Left lung (tissue), 10 donors: ENCODE results near the gene WRAP73. TPM values are rescaled to one million over a fixed set of nuclear protein-coding genes. Genes with fewer than 3 reads are reported as not detected.

Source experiments
- ATAC-seq: fragments of 200-7000 bp; cut with Tn5 transposase; one replicate; pipeline ENCODE4 v1.9.1; 2020; ENCODE audit warnings: moderate library complexity
- DNase-seq, 4 donors: peaks; one replicate each; pipeline ENCODE4 v3.0.0-alpha.2; 2013 to 2020
- H3K27ac ChIP-seq, 2 donors: fragments of 200-600 bp; sonication (generic) in 1 of 2; one replicate each; pipeline versions ENCODE4 v1.5.0 to v1.8.0; 2020 to 2021
- H3K27me3 ChIP-seq, 2 donors: fragments of 200-600 bp; sonication (generic) in 1 of 2; one replicate each; pipeline versions ENCODE4 v1.5.0 to v1.8.0; 2020 to 2021
- H3K36me3 ChIP-seq, 2 donors: fragments of 200-600 bp; sonication (generic) in 1 of 2; one replicate each; pipeline versions ENCODE4 v1.5.0 to v1.8.0; 2020 to 2021
- H3K4me1 ChIP-seq, 2 donors: fragments of 200-600 bp; one replicate each; pipeline ENCODE4 v1.8.0; 2021
- H3K4me3 ChIP-seq, 2 donors: fragments of 200-600 bp; sonication (generic) in 1 of 2; one replicate each; pipeline versions ENCODE4 v1.5.0 to v1.8.0; 2020 to 2021; ENCODE audit warnings: mild to moderate bottlenecking in 1 of 2
- H3K9me3 ChIP-seq, 2 donors: fragments of 200-600 bp; sonication (generic) in 1 of 2; one replicate each; pipeline versions ENCODE4 v1.5.0 to v1.8.0; 2020 to 2021
- CTCF ChIP-seq, 2 donors: fragments of 200-600 bp; sonication (generic) in 1 of 2; IDR thresholded peaks; one replicate each; pipeline versions ENCODE4 v1.5.0 to v1.8.0; 2021; ENCODE audit warnings: antibody characterized with exemption in 2 of 2
- intact Hi-C, 2 donors: fragments of 100-400 bp; cut with DNase I; formaldehyde crosslinking; loops; one replicate each; pipeline versions ENCODE4 v1.11.2 to v1.14.2; 2022
- polyA plus RNA-seq, 6 donors: library from polyadenylated mRNA; unstranded; fragments of 120-200 nt; gene quantifications; one replicate each; pipeline ENCODE4 v1.2.1, GENCODE V29; 2013; ENCODE audit not compliant: insufficient read length in 6 of 6
- total RNA-seq, 2 donors: library from RNA; stranded (reverse); fragmentation: NEBNext Ultra II Directional; extraction: Animal tissue kit (Norgen Biotek cat#: 25700); gene quantifications; one replicate each; pipeline ENCODE4 v1.2.1, GENCODE V29; 2021
- donor health status: DM: no; HTN: yes; CAD: no.
- donor health status: DM: no; HTN: no; CAD: no.

Gene WRAP73
- total and polyA plus RNA-seq, 8 donors: 14.3 to 23.1 (median 16.0) TPM

DNA sequence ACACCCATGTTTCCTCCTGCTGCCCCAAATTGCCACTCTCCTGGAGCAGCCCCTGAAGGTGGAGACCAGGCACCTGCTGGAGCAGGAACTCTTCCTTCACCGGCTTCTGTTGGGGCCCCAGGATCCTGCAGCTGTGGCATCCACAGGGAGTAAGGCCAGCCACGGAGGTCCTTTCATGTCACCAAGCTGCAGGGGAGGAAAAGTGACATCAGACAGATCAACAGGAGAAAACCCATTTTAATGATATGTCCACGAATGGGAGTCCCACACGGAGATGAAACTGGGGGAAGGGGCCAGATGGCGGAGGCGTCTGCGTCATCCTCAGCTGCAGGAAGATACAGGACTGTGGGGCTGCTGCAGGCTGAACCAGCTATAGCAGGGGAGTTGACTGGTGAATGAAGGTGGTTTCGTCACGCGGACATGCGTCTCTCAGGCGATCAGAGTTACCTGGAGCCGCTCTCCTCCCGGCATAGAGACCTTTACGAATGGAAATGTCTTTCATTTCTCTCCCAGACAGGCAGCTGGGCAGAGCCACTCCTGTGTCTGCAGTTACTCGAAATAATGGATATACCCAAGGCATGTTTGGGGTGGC lies 12.3 kb upstream of the WRAP73 start:
- Histone ChIP-seq H3K9me3 (no peaks in the 10 kb centered on the region), H3K27me3 (peaks cover 0 to 21% of the 10 kb centered on the region in 2 donors), H3K4me1 (peaks cover 0 to 5% of the 10 kb centered on the region in 2 donors), H3K36me3 (no peaks in the 10 kb centered on the region), H3K27ac (no peak overlapping the region), H3K4me3 (no peak overlapping the region)
- ATAC-seq (no peak), DNase-seq (peak in 1 of 4 donors; percentile 36)
- intact Hi-C loops: no loop called here
- no peak for TF ChIP-seq CTCF (IDR thresholded peaks at IDR 0.05)

GRCh38 chr1:3661631-3662030 lies 11.7 kb upstream of the WRAP73 start:
- no peak for ATAC-seq
- H3K27ac ChIP-seq: no peak overlapping the region
- intact Hi-C loops: no loop called here
- peaks cover 0 to 5% of the 10 kb centered on the region in 2 donors for H3K4me1 ChIP-seq
- no peak for DNase-seq
- H3K9me3 ChIP-seq: no peaks in the 10 kb centered on the region
- H3K4me3 ChIP-seq: no peak overlapping the region
- H3K27me3 ChIP-seq: peaks cover 0 to 27% of the 10 kb centered on the region in 2 donors
- H3K36me3 ChIP-seq: no peaks in the 10 kb centered on the region
- no peak for TF ChIP-seq CTCF (IDR thresholded peaks at IDR 0.05)

DNA sequence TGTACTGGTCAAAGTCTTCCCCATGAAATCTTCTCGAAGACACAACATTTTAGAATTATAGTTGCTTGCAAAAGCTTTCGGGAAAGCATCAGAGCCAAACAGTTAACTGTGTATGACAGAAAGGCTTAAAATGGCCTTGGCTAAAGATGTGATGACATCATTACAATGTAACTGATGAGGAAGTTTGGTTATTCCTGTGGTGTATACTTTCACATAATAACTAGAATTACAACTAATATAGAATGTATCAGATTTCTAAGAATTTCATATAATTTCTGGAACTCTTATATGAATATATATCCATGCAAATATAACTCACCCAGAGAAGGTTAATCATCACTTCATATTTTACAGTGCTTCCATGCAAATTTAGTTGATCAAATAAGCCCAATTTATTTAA lies 10.8 kb upstream of the WRAP73 start:
- ATAC-seq: no peak

DNA sequence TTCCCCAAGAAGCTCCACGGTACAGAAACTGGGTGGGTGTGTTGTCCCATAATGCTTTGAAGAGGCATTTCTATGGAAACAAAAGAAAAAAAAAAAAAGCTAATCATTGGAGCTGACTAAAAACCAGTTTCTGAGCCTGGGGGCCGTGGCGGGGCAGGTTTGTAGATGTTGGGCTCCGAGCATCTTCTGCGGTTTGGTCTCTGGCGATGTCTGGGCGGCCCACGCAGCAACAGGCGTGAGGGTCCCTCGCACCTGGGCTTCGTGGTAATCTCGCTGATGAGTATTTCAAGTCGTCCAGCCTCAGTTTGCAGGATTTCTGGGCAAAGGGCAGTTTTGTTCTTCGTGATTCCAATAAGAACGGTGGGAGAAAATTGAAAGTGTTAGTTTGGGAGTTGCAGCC lies 9.2 kb upstream of the WRAP73 start:
- no peak for TF ChIP-seq CTCF (IDR thresholded peaks at IDR 0.05)
- no peak overlapping the region for H3K4me3 ChIP-seq
- no peaks in the 10 kb centered on the region for H3K9me3 ChIP-seq
- DNase-seq (peak in 2 of 4 donors; percentile 10 to 43), ATAC-seq (no peak)
- intact Hi-C loops: no loop called here
- no peaks in the 10 kb centered on the region for H3K4me1 ChIP-seq
- H3K27me3 ChIP-seq: peaks cover 1 to 52% of the 10 kb centered on the region in 2 donors
- no peaks in the 10 kb centered on the region for H3K36me3 ChIP-seq
- no peak overlapping the region for H3K27ac ChIP-seq

More for the DNA sequence above, 10.8 kb upstream of the WRAP73 start:
- H3K36me3 ChIP-seq: no peaks in the 10 kb centered on the region
- H3K27ac ChIP-seq: no peak overlapping the region
- H3K9me3 ChIP-seq: no peaks in the 10 kb centered on the region
- intact Hi-C loops: no loop called here
- peaks cover 0 to 5% of the 10 kb centered on the region in 2 donors for H3K4me1 ChIP-seq
- H3K4me3 ChIP-seq: no peak overlapping the region
- H3K27me3 ChIP-seq: peaks cover 0 to 36% of the 10 kb centered on the region in 2 donors
- DNase-seq: no peak
- TF ChIP-seq CTCF (IDR thresholded peaks at IDR 0.05): no peak

DNA sequence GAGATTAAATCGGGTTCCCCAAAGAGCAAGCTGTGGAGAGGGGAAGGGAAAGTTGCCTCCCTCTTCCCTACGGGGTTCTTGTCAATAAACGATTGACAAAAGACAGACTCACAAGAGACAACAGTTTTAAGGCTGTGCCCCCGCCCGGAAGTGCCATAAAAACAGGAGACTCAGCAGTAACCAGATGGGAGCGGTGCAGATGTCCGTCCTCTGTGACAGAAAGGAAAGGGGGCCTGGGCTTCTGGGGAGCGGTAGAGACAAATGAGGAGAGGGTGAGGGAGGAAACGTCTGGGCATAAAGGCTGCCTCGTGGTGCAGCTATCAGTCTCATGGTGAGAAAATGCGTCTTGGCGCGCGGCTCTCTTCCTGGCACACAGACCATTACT lies 8.3 kb upstream of the WRAP73 start:
- ATAC-seq (no peak), DNase-seq (peak in 1 of 4 donors; percentile 25)
- Histone ChIP-seq H3K36me3 (no peaks in the 10 kb centered on the region), H3K4me1 (peaks cover 0 to 1% of the 10 kb centered on the region in 2 donors), H3K9me3 (no peaks in the 10 kb centered on the region), H3K4me3 (no peak overlapping the region), H3K27ac (no peak overlapping the region), H3K27me3 (peaks cover 10 to 61% of the 10 kb centered on the region in 2 donors)
- intact Hi-C loops: no loop called here
- no peak for TF ChIP-seq CTCF (IDR thresholded peaks at IDR 0.05)
